Osteoblast (primary cell): Measurements from ENCODE around the gene MMEL1. TPM values are rescaled to one million over a fixed set of nuclear protein-coding genes. Genes with fewer than 3 reads are reported as not detected.

ENCODE experiments used
- total RNA-seq: library from RNA; depleted of rRNA; stranded (reverse); fragments of >200 nt; gene quantifications from 2 replicates; pipeline ENCODE4 v1.2.3, GENCODE V29; 2012

MMEL1 gene
- total RNA-seq, 1 donor = under 0.01 TPM

Other genes starting within 250 kb of the MMEL1 start
- 12.4 and 13.4 TPM in 2 replicates for gene MORN1, start 241.5 kb downstream of the MMEL1 start, total RNA-seq
- gene RER1, start 241.2 kb downstream of the MMEL1 start, total RNA-seq = 77.8 and 95.2 TPM in 2 replicates
- 33.9 and 34.7 TPM in 2 replicates for gene PEX10, start 220.5 kb downstream of the MMEL1 start, total RNA-seq
- gene PLCH2, start 156.7 kb downstream of the MMEL1 start, total RNA-seq = under 0.01 TPM in 1 of 2 replicates, not detected in the other
- 15.2 and 18.6 TPM in 2 replicates for gene PANK4, start 106.4 kb downstream of the MMEL1 start, total RNA-seq
- gene HES5, start 102.8 kb downstream of the MMEL1 start, total RNA-seq = not detected in 2 replicates
- gene TNFRSF14, start 76.6 kb downstream of the MMEL1 start, total RNA-seq = 29.2 and 36.6 TPM in 2 replicates
- gene PRXL2B, start 46.2 kb downstream of the MMEL1 start, total RNA-seq = 8.0 and 9.4 TPM in 2 replicates
- 0.29 and 0.36 TPM in 2 replicates for gene TTC34, start 168.7 kb upstream of the MMEL1 start, total RNA-seq